Measurements from ENCODE around the gene OR13J1.
"Not testable (repeated sequence)": the region's sequence is repeated elsewhere in the genome, so short reads cannot be mapped to it uniquely, and the experiment has no call there.

OR13J1 gene

GRCh38 chr9:35870351-35870923, at the start of gene OR13J1:
Gene OR13J1, minus strand, starts transcription at chr9:35870401. Its CDS starts 0 bp downstream, at chr9:35870401.
- DNase-seq (ENCODE audit: low read depth), result no peak
- no peak within 1 kb of the TSS for H3K4me3 ChIP-seq (ENCODE audit: low read depth, low read length)

- DNase-seq (ENCODE audit: low read depth), result no peak
- H3K4me3 ChIP-seq (ENCODE audit: low read depth, low read length), result no peak overlapping the region
These were observed 49.2 kb upstream of the OR13J1 start for GRCh38 chr9:35919212-35920008.

- DNase-seq (ENCODE audit: low read depth), result no peak
- no peak overlapping the region for H3K4me3 ChIP-seq (ENCODE audit: low read depth, low read length)
These were observed 48.6 kb upstream of the OR13J1 start for GRCh38 chr9:35918780-35919179.

GRCh38 chr9:35917261-35917660, 47.1 kb upstream of the OR13J1 start:
- DNase-seq (ENCODE audit: low read depth), result no peak
- H3K4me3 ChIP-seq (ENCODE audit: low read depth, low read length), result no peak overlapping the region

- DNase-seq (ENCODE audit: low read depth), result no peak
- H3K4me3 ChIP-seq (ENCODE audit: low read depth, low read length), result no peak overlapping the region
These were observed 45.6 kb upstream of the OR13J1 start for GRCh38 chr9:35915681-35916294.

- no peak for DNase-seq (ENCODE audit: low read depth)
- H3K4me3 ChIP-seq (ENCODE audit: low read depth, low read length), result no peak overlapping the region
These were observed 44.2 kb upstream of the OR13J1 start for GRCh38 chr9:35914301-35914807.

- not testable (repeated sequence) for H3K4me3 ChIP-seq (ENCODE audit: low read depth, low read length); DNase-seq (ENCODE audit: low read depth)
These were observed 43.2 kb upstream of the OR13J1 start for GRCh38 chr9:35913429-35913828.

- DNase-seq (ENCODE audit: low read depth), result no peak
- H3K4me3 ChIP-seq (ENCODE audit: low read depth, low read length), result no peak overlapping the region
These were observed 42.7 kb upstream of the OR13J1 start for GRCh38 chr9:35912791-35913400.

- no peak for DNase-seq (ENCODE audit: low read depth)
These were observed 41.5 kb upstream of the OR13J1 start for GRCh38 chr9:35911690-35912089.

GRCh38 chr9:35910613-35911359, 40.6 kb upstream of the OR13J1 start:
- H3K4me3 ChIP-seq (ENCODE audit: low read depth, low read length), result no peak overlapping the region
- peak; percentile 46 for DNase-seq (ENCODE audit: low read depth)

More at GRCh38 chr9:35911690-35912089, 41.5 kb upstream of the OR13J1 start:
- no peak overlapping the region for H3K4me3 ChIP-seq (ENCODE audit: low read depth, low read length)

- no peak overlapping the region for H3K4me3 ChIP-seq (ENCODE audit: low read depth, low read length)
These were observed 39.7 kb upstream of the OR13J1 start for GRCh38 chr9:35909687-35910612.

GRCh38 chr9:35909274-35909673, 39.1 kb upstream of the OR13J1 start, which contains the start of gene SPAAR:
Gene SPAAR, plus strand, starts transcription at chr9:35909490. Its CDS starts 974 bp downstream, at chr9:35910464.
- DNase-seq (ENCODE audit: low read depth), result no peak
- H3K4me3 ChIP-seq (ENCODE audit: low read depth, low read length), result no peak within 1 kb of the TSS

More at GRCh38 chr9:35909687-35910612, 39.7 kb upstream of the OR13J1 start:
- DNase-seq (ENCODE audit: low read depth), result no peak

- no peak overlapping the region for H3K4me3 ChIP-seq (ENCODE audit: low read depth, low read length)
- no peak for DNase-seq (ENCODE audit: low read depth)
These were observed 38.4 kb upstream of the OR13J1 start for GRCh38 chr9:35908504-35909125.

- H3K4me3 ChIP-seq (ENCODE audit: low read depth, low read length), result peak overlapping the region; percentile 25
These were observed 37.7 kb upstream of the OR13J1 start for GRCh38 chr9:35907711-35908503.

GRCh38 chr9:35906923-35907699, 36.9 kb upstream of the OR13J1 start:
- H3K4me3 ChIP-seq (ENCODE audit: low read depth, low read length), result peak overlapping the region; percentile 25
- DNase-seq (ENCODE audit: low read depth), result peak; percentile 95

More at GRCh38 chr9:35907711-35908503, 37.7 kb upstream of the OR13J1 start:
- DNase-seq (ENCODE audit: low read depth), result peak; percentile 99

Measured in skeletal muscle cell (primary cell).